Measurements from ENCODE around the gene CDH22.

CDH22 gene

GRCh38 chr20:46185353-46185752 lies 122.9 kb downstream of the CDH22 start:
- peaks cover 3% of the 10 kb centered on the region for H3K9me3 Mint-ChIP-seq
- ATAC-seq (ENCODE audit: low read depth): no peak
- no peaks in the 10 kb centered on the region for H3K4me1 Mint-ChIP-seq
- no peak overlapping the region for H3K4me3 Mint-ChIP-seq
- peaks cover 24% of the 10 kb centered on the region for H3K27me3 Mint-ChIP-seq
- no peak overlapping the region for H3K27ac Mint-ChIP-seq
- peaks cover 1% of the 10 kb centered on the region for H3K36me3 Mint-ChIP-seq
- no peak for DNase-seq (ENCODE audit: low spot score in 2 of 2)

GRCh38 chr20:46183768-46184167 lies 124.5 kb downstream of the CDH22 start:
- ATAC-seq (ENCODE audit: low read depth) (no peak), DNase-seq (ENCODE audit: low spot score in 2 of 2) (no peak)
- Mint-ChIP-seq H3K27me3 (peaks cover 30% of the 10 kb centered on the region), H3K4me3 (no peak overlapping the region), H3K36me3 (peaks cover 1% of the 10 kb centered on the region), H3K4me1 (no peaks in the 10 kb centered on the region), H3K9me3 (peaks cover 3% of the 10 kb centered on the region), H3K27ac (no peak overlapping the region)

GRCh38 chr20:46182276-46183200 lies 125.8 kb downstream of the CDH22 start:
- peaks cover 35% of the 10 kb centered on the region for H3K27me3 Mint-ChIP-seq
- H3K9me3 Mint-ChIP-seq: peaks cover 3% of the 10 kb centered on the region
- no peaks in the 10 kb centered on the region for H3K4me1 Mint-ChIP-seq
- peaks cover 1% of the 10 kb centered on the region for H3K36me3 Mint-ChIP-seq
- DNase-seq (ENCODE audit: low spot score in 2 of 2): no peak
- no peak overlapping the region for H3K4me3 Mint-ChIP-seq
- no peak for ATAC-seq (ENCODE audit: low read depth)
- H3K27ac Mint-ChIP-seq: no peak overlapping the region

DNA sequence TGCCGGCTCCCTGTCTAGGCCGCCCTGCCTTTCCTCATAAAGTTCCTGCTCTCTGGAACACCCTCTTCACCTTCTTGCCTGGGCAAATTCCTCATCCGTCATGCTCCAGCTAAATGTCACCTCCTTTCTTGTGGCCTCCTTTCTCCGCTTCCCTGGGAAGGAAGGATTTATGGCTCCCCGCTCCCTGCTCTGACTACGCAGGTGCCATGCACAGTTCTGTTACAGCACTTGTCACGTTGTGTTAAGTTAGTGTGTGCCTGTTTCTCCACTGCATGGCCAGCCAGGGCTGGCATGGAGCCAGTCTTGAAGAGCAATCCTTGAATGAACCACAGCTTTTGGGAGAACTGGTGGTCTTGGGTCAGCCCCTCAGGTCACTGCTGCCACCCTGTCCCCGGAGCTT lies 128.4 kb downstream of the CDH22 start:
- H3K27me3 Mint-ChIP-seq: peaks cover 31% of the 10 kb centered on the region
- no peaks in the 10 kb centered on the region for H3K36me3 Mint-ChIP-seq
- no peak overlapping the region for H3K4me3 Mint-ChIP-seq
- H3K4me1 Mint-ChIP-seq: no peaks in the 10 kb centered on the region
- no peak overlapping the region for H3K27ac Mint-ChIP-seq
- H3K9me3 Mint-ChIP-seq: peaks cover 2% of the 10 kb centered on the region
- no peak for ATAC-seq (ENCODE audit: low read depth)
- DNase-seq (ENCODE audit: low spot score in 2 of 2): no peak

DNA sequence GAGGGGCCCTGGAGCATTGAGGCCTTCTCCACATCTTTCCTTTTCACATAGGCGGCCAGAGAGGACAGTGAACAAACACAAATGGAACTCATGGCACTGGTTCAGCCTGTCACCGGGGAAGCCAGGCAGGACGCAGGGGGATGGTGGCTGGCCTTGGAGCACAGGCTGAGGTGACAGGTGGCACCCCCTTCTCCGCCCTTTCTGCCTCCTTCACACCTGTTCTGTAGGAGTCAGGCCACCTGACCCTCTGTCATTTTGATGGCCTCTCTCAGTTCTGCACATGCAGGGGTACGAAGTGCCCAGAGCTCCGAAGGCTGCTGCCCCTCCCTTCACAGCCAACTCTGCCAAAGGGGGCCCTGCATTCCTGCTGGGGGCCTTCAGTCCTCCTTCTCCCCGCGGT lies 129.4 kb downstream of the CDH22 start:
- Mint-ChIP-seq H3K27ac (no peak overlapping the region), H3K27me3 (peaks cover 33% of the 10 kb centered on the region), H3K4me3 (no peak overlapping the region), H3K9me3 (peaks cover 1% of the 10 kb centered on the region), H3K4me1 (peaks cover 2% of the 10 kb centered on the region), H3K36me3 (no peaks in the 10 kb centered on the region)
- DNase-seq (ENCODE audit: low spot score in 2 of 2) (no peak), ATAC-seq (ENCODE audit: low read depth) (no peak)

GRCh38 chr20:46177768-46178167 lies 130.5 kb downstream of the CDH22 start:
- H3K36me3 Mint-ChIP-seq: no peaks in the 10 kb centered on the region

GRCh38 chr20:46176739-46177378 lies 131.4 kb downstream of the CDH22 start:
- DNase-seq (ENCODE audit: low spot score in 2 of 2): no peak
- peaks cover 2% of the 10 kb centered on the region for H3K4me1 Mint-ChIP-seq
- H3K36me3 Mint-ChIP-seq: no peaks in the 10 kb centered on the region
- H3K27me3 Mint-ChIP-seq: peaks cover 35% of the 10 kb centered on the region
- no peak overlapping the region for H3K27ac Mint-ChIP-seq
- H3K9me3 Mint-ChIP-seq: no peaks in the 10 kb centered on the region
- no peak overlapping the region for H3K4me3 Mint-ChIP-seq
- no peak for ATAC-seq (ENCODE audit: low read depth)

More at GRCh38 chr20:46177768-46178167, 130.5 kb downstream of the CDH22 start:
- Mint-ChIP-seq H3K9me3 (no peaks in the 10 kb centered on the region), H3K27ac (no peak overlapping the region), H3K4me3 (no peak overlapping the region), H3K27me3 (peaks cover 33% of the 10 kb centered on the region), H3K4me1 (peaks cover 2% of the 10 kb centered on the region)
- DNase-seq (ENCODE audit: low spot score in 2 of 2) (no peak), ATAC-seq (ENCODE audit: low read depth) (no peak)

DNA sequence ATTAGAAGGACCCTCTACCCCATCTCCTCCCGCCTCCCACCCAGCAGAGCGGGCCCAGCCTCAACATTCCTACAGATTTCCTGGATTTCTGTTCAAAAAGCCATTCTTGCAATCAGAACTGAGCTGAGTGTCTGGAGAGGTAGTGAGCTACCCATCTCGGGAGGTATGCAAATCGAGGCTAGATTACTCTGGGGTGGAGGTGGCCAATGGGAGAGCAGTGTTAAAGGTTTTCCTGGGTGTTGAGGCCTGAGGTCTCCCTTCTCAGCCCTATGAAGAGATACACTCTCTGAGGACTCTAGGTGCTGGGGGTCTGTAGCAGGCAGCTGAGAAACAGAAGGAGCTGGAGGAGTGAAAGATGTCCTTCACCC lies 133.2 kb downstream of the CDH22 start:
- DNase-seq (ENCODE audit: low spot score in 2 of 2) (no peak), ATAC-seq (ENCODE audit: low read depth) (no peak)
- peaks cover 5% of the 10 kb centered on the region for H3K4me1 Mint-ChIP-seq
- H3K9me3 Mint-ChIP-seq: no peaks in the 10 kb centered on the region
- peak overlapping the region; percentile 35 for H3K4me3 Mint-ChIP-seq
- peaks cover 31% of the 10 kb centered on the region for H3K27me3 Mint-ChIP-seq
- no peak overlapping the region for H3K27ac Mint-ChIP-seq
- H3K36me3 Mint-ChIP-seq: no peaks in the 10 kb centered on the region

DNA sequence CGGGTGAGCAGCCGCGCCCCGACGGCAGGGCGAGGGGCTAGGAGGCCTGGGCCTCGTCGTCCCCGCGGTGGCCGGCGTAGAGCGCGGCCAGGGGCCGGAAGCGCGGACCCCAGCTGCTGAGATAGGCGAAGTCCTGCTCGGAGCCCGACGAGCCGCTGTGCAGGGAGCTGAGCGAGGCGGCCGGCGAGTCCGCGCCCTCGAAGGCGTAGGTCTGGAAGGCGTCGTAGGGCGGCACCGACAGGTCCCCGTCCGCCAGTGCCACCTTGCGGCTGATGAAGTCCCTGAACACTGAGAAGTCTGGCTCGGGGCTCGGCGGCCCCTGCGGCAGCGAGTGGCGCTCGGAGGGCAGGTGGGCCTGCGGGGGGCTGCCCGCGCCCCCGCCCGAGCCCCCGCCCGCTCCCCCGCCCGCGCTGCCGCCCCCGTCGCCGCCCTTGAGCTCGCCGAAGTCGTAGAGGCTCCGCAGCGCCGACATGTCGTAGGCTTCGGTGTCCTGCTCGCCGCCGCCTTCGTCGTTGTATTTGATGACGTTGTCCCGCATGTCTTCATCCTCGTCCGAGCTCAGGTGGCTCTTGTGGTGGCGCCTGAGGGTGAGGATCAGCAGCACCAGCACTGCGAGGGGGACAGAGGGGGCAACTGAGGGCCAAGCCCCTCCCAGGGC lies 133.7 kb downstream of the CDH22 start:
- DNase-seq (ENCODE audit: low spot score in 2 of 2): peak; percentile 75 to 83
- Mint-ChIP-seq H3K27me3 (peaks cover 28% of the 10 kb centered on the region), H3K9me3 (no peaks in the 10 kb centered on the region), H3K4me3 (peak overlapping the region; percentile 35), H3K27ac (no peak overlapping the region), H3K4me1 (peaks cover 5% of the 10 kb centered on the region), H3K36me3 (no peaks in the 10 kb centered on the region)
- ATAC-seq (ENCODE audit: low read depth): peak; percentile 96

DNA sequence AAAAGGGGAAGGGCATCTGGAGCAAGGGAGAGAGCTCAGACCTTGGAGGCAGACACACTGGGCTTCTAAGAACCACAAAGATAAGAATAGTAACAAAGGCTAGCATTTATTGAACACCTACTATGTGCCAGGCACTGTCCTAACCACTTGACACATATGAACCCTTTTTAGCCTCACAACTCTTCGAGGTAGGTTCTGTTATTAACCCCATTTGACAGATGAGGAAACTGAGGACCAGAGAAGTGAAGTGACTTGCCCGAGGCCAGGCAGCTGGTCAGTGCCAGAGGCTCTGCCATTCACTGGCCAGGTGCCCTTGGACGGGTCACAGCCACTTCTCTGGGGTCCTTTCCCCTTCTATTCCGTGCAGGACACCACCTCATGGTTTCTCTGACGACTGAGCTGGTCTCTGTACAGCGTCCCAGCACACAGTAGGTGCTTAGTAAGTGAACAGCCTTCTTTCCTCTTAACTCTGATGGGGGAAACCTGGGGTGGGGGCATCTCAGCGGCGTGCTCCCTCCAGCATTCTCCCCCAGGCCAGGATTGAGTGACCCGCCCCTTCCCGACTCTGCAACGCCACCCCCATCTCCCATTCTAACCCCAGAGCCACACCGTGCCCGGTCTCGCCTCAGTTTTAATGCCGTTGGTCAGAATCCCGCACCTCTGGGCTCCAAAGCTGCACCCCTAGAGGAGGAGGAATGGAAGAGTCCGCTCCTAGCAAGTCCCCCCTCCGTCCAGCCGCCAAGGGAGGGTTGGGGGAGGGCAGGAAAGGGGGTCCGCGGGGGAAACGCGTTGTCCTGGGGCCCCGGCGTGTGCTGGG lies 134.4 kb downstream of the CDH22 start:
- Mint-ChIP-seq H3K4me1 (peaks cover 5% of the 10 kb centered on the region), H3K9me3 (no peaks in the 10 kb centered on the region), H3K27me3 (peaks cover 28% of the 10 kb centered on the region), H3K4me3 (no peak overlapping the region), H3K36me3 (no peaks in the 10 kb centered on the region), H3K27ac (no peak overlapping the region)
- ATAC-seq (ENCODE audit: low read depth): no peak
- no peak for DNase-seq (ENCODE audit: low spot score in 2 of 2)

DNA sequence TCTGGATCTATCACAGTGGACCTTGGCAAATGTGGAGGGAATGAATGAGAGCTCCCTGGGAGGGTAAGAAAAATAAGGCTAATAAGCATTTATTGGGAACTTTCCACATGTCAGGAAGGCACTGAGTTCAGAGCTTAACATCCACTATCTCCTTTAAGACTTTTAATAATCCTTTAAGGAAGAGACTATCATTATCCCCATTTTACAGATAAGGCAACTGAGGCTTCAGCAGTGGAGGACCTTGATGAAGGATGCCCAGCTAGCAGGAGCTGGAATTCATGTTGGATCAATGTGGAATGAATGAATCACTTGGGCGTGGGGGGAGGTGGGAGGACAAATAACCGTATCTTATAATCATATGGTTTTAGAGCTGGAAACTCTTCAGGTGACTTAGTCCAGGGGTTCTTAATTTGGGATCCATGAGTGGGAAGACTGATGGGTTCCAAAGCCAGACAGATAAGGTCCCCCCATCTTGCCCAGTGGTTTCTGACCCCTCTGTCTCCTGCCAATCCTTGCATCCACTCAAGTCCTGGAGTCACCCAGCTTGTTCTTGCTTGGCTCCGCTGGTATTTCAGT lies 135.2 kb downstream of the CDH22 start:
- H3K36me3 Mint-ChIP-seq: no peaks in the 10 kb centered on the region
- H3K4me1 Mint-ChIP-seq: peaks cover 5% of the 10 kb centered on the region
- H3K4me3 Mint-ChIP-seq: no peak overlapping the region
- DNase-seq (ENCODE audit: low spot score in 2 of 2) (no peak), ATAC-seq (ENCODE audit: low read depth) (no peak)
- H3K9me3 Mint-ChIP-seq: no peaks in the 10 kb centered on the region
- H3K27me3 Mint-ChIP-seq: peaks cover 28% of the 10 kb centered on the region
- no peak overlapping the region for H3K27ac Mint-ChIP-seq

GRCh38 chr20:46172455-46172854 lies 135.8 kb downstream of the CDH22 start:
- no peak for ATAC-seq (ENCODE audit: low read depth)
- no peak for DNase-seq (ENCODE audit: low spot score in 2 of 2)
- H3K27me3 Mint-ChIP-seq: peaks cover 28% of the 10 kb centered on the region
- H3K9me3 Mint-ChIP-seq: no peaks in the 10 kb centered on the region
- H3K36me3 Mint-ChIP-seq: no peaks in the 10 kb centered on the region
- H3K4me1 Mint-ChIP-seq: peaks cover 5% of the 10 kb centered on the region
- H3K4me3 Mint-ChIP-seq: no peak overlapping the region
- H3K27ac Mint-ChIP-seq: no peak overlapping the region

DNA sequence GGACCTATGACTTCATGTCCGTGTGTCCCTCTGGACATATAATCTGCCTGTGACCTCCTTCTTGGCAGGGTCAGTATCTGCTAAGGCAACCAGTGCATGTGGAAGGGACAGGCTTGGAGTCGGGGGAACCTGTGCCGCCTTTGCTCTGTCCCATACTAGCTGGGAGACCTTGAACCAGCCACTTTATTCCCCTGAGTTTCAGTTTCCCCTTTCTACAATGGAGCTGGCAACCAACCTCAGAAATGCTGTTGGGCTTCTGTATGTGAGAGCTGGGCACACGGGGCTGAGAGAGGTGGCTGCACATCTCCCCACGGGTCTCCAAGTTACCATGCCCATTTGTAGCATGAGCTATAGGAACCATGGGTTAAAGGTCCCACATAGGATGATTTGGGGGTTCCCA lies 136.4 kb downstream of the CDH22 start:
- no peak for ATAC-seq (ENCODE audit: low read depth)
- H3K27ac Mint-ChIP-seq: no peak overlapping the region
- H3K36me3 Mint-ChIP-seq: no peaks in the 10 kb centered on the region
- H3K9me3 Mint-ChIP-seq: no peaks in the 10 kb centered on the region
- peaks cover 30% of the 10 kb centered on the region for H3K27me3 Mint-ChIP-seq
- no peak overlapping the region for H3K4me3 Mint-ChIP-seq
- DNase-seq (ENCODE audit: low spot score in 2 of 2): no peak
- peaks cover 5% of the 10 kb centered on the region for H3K4me1 Mint-ChIP-seq
